ENCODE results near the gene FNDC5.

FNDC5 gene

DNA sequence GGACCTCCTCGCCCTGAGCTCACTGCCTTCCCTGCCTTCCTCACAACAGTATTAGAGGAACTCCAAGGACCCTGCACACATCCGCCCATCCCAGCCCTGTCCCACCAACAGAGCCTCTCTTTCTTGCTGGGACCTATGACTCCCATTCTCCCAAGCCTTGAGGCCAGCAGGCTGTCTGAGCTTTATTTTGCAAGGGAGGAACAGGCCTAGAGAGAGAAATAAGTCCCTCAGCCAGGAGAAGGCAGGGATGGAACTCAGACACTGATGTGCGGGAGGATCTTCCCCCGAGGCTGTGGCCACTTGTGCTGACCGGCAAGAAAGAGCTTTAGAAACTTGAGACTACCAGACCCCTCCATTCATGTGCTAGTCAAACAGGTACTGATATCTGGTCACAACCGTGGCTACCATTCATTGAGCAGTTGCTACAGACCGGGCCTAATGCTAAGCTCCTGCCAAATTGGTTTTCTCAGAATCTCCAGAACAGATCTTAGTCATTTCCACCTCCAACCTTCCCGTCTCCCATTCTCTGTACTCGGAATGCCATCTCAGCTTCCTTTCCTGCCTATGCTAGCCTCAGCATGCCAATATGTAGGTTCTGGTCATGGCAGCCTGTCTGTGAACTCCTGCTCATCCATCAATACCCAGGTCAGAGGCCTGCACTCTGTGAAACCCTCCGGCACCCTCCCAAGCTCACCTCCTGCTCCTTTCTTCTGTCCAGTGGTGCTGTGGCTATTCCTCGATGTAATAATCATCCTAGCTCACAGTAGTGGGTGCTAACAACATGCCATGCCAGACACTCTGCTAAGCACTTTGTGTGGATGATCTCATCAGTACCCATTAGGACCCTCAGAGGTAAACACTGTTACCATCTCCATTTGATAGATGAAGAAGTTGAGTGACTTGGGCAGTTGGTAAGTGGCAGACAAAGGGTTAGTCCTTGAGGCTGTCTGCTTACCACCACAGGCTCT is 26.7 kb upstream of the FNDC5 start:
- DNase-seq = no peak

DNA sequence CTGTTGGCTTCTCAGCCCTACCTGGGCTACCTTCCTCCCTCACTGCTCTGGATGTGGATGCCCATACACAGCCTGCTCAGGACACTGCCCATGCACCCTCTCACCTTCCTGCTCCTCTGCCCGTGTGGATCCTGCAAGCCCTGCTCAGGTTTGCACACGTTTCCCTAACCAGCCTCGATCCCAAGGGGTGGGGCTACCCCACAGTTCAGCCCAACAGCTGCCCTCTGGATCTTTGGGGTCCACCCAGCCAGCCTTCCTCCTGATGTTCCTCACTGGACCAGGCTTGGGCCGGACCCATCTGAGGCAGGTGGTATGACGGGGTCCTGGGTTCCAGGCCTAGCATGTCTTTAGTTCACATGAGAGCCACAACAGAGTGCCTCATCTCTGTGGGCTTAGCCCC is 25.7 kb upstream of the FNDC5 start:
- DNase-seq = no peak

DNA sequence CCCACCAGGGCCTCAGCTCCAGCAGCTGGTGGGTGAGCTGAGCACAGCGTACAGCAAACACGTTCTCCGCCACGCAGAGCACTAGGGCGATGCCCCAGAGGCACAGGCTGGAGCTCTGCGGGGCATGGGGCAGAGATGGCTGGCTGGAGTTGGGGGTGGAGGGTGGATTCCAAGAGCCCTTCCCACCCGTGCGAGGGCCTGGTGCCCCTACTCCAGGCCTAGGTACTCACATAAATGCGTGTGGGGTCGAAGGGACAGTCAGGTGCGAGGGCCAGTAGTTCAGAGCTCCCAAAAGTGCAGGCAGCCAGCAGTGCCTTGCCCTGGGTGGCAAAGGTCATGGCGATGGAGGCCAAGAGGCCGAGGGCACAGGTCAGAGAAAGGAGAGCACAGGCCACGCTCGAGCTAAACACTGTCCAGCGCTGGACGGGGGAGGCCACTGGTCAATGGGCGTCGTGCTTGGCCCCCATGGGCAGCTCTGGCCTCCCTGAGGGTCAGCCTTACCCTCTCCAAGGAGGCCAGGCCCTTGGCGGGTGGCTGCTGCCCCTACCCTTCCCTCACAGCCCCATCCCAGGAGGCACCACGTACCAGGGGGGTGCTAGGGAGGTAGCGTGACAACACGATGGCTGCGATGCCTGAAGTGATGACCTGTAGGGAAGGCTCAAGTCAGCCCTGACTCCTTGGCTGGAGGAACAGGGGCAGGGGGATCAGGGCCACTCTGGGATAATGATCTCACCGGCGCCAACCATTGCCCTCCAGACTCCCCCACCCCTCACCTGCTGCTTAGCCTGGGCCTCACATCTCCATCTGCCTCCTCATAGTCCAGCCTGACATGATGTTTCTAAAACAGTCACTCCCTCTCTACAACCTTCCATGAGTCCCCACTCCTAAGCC is 24.9 kb upstream of the FNDC5 start:
- no peak for DNase-seq

DNA sequence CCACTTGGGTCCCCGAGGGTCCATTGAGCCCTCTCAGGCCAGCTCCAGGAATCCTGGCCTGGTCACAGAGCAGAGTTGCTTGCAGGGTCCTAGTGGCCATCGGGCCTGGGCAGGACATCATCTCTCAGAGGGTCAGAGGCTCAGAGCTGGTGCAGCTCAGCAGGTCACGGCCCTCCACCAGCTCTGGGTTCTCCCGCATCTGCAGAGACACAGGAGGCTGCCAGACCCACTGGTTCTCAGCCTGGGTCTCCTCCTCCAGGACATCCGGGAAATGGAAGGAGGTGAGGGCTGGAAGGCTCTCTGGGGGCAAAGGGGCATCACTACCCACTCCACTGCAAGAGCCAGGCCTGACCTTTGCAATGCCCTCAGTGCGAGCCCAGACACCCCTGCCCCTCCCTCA is 24.0 kb upstream of the FNDC5 start:
- DNase-seq = no peak

DNA sequence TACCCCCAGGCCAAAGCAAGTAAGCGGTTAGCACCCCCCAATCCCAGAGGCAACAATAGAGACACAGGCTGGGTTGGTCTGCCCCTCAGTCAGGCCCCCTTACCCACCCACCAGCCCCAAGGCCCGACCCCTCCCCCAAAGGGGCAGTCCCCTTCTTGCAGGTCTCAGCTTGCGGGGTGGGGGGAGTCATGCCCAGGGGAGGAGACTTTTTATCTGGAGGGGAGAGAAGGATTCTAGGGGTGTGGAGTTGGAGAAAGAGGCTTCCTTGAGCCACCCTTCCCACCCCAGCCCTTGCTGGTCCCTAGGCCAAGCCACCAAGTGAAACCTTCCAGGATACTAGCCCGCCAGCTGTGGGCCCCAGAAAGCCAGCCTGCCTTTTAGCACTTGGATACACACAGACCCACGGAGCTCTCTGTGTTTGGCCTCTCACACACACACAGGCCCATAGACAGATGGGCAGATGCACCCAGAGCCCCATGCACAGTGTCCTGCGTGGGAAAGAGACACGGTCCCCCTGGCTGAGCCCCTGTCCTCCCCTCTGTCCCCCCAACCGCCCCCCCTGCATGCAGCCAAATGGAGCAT is 23.4 kb upstream of the FNDC5 start:
- DNase-seq = no peak

DNA sequence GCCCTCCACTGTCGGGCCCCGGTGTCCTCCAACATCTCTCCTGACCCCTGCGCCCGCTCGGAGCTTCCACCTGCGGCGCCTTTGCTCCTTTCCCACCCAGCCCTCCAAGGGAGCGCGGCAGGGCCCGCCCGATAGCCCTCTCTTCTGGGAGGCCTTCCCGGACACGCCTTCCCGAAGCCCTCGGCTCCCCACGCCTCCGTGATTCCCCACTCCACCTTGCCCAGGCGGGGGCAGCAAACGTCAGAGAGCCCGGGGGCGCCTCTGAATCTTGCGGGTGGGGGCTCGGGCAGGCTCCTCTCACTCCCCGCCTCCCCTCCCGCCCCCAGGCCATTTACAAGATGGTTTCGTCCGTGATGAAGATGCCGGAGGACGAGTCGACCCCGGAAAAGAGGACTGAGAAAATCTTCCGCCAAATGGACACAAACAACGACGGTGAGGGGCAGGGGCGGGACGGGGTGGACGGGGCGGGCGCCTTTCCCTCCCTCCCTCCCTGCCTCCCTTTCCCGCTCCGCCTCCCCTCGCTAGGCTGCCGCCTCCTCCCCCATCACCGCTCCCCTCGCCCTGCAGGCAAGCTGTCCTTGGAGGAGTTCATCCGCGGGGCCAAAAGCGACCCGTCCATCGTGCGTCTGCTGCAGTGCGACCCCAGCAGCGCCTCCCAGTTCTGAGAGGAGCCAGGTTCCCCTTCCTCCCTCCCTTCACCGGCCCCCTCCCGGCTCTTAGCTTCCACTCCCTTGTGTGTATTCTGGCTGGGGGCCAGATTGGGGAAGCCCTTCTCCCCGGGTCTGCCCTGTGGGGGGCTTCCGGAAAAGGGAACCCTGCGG is 22.7 kb upstream of the FNDC5 start:
- DNase-seq = peak; percentile 77

DNA sequence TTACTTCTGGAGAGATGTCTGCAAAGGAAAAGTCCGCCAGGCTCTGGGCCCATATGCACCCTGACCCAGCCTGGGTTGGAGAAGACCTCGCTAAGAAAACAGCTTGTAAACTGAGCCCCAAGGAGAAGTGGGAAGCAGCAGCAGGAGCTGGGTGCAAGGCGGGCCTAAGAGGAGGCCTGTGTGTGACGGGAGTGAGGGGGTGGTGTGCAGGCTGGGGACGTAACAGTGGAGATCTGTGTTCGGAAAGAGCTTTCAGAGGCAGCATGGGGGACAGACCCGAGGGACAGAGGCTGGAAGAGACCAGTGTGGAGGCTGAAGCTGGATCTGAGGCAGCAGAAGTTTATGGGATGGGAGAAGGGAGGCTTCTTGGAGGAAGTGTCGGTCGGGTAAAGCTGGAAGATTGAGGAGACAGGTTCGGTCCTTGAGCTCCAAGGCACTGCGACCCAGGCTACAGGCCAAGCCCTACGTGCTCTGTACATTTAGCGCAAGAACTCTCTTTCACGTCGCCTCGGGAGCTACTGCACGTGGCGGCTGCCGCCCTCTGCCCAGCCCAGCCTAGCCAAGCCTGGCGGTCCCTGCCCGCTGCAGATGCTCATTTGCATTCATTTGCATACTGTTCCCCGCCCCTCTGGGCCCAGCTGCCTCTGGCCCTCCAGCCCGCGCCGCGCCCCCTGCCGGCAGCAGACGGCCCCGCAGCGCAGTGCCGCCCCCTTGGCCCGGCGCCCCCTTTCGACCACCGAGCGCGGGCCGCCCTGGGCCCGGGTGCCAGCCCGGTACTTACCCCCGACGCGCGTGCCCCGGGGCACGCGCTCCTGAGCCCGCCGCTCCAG is 21.9 kb upstream of the FNDC5 start:
- DNase-seq = peak; percentile 85

DNA sequence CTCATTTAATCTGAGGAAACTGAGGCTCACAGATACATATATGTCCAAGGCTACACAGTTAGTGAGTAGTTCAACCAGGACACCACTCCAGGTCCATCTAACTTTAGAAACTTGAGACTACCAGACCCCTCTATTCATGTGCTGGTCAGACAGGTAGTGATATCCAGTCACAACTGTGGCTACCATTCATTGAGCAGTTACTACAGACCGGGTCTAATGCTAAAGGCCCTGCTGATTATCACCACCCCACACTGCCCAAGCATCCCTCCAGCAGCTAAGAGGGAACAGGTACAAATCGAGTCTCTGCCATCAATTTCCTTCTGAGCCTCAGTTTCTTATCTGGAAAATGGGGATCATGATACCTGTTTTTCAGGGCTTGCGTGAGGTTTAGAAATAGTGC is 20.9 kb upstream of the FNDC5 start:
- DNase-seq = no peak

DNA sequence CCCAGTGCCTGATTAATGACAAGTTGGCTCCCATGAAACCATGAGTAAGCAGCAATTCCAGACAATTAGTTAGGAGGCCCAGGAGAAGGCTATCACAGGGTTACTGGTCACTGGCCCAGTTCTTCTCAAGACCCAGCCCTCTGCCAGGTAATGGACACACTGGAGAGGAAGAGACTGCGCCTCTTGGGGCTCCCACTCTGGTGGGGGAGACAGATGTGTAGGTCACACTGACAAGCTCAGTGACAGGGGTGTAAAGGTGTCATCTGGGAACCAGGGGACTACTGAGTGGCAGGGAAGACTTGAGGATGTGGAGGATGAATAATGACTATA is 20.5 kb upstream of the FNDC5 start:
- DNase-seq = no peak

DNA sequence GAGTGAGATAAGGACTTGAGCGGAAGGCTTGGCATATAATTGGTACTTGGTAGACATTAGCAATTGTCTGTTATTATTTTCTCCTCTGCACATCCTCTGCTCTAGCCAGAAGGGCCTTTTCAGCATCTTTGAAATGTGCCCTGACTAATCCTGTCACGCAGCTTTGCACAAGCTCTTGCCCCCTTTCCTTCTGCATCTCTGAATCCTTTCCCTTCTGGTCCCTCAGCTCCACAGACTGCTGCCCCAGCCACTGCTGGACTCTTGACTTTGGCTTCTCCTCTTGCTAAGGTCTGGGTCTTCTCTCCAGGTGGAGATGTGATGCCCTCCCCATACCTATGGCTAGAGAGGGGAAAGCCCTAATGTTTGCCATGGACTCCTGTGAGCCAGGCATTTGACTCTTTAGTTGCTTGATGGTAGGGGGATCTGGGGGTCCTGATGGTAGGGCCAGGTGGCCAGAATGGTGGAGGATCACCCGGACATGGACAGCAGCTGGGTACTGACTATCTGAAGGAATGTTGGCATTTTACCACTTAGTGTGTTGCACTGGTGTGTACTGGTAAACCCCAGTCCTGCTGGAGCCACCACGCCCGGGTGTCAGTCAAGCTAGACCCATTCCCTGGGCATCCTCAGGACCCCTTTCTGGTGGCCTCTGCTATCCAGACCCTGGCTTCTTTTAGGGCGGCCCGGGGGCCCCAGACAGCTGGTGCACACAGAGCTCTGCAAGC is 20.0 kb upstream of the FNDC5 start:
- DNase-seq = no peak

DNA sequence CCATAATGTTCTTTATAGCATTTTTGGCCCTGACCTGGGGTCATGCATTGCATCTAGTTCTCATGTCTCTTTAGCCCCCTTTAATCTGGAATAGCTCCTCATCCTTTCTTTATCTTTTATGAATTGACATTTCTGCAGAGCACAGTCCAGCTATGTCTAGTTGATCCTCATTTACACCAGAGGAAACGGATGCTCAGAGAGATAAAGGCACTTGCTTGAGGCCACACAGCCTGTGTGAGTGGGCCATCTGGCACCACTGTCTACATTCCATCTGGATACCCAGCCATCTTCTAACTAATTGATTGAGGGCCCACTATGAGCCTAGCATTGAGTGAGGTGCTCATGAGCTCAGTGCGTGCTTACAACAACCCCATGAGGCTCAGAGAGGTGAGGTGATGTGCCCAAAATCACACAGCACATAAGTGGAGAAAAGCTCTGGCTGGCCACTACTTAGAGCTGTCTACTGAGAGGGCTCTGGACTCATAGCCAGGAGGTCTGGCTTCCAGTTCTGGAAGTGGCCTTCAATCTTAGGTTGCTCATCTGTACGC is 19.1 kb upstream of the FNDC5 start:
- DNase-seq = no peak

DNA sequence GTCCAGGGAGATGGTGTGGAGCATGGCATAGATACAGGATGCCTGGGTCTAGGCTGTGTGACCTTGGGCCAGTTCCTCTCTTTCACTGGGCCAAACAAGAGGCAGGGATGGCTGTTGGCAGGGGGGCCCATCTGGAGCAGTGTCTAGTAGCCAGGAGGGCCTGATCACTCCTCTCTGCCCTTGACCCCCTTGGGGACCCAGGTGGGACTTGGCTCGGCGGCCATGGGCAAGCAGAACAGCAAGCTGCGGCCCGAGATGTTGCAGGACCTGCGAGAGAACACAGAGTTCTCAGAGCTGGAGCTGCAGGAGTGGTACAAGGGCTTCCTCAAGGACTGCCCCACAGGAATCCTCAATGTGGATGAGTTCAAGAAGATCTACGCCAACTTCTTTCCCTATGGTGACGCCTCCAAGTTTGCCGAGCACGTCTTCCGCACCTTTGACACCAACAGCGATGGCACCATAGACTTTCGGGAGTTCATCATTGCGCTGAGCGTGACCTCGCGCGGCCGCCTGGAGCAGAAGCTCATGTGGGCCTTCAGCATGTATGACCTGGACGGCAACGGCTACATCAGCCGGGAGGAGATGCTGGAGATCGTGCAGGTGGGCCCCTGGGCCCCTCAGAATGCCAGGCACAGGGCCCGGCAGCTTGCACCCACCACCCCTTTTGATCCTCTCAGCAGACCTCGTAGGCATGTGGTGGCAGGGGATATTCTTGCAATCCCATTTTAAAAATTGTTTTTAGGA is 18.1 kb upstream of the FNDC5 start:
- no peak for DNase-seq

DNA sequence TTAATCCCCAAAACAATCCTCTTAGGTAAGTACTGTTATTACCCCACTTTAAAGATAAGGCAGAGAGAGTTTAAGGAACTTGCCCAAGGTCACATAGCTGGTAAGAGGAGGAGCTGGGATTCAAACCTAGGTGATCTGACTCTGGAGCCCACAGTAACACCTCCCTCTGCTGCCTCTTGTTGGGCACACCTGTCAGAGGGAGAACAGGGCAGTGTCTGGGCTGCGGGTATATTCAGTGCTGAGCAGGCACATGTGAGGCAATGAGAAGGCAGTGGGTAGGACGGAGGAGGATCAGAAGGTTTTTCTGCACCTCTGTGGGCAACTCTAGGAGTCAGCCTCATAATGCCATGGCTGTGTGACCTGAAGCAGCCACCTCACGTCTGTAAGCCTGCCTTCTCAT is 17.4 kb upstream of the FNDC5 start:
- no peak for DNase-seq

DNA sequence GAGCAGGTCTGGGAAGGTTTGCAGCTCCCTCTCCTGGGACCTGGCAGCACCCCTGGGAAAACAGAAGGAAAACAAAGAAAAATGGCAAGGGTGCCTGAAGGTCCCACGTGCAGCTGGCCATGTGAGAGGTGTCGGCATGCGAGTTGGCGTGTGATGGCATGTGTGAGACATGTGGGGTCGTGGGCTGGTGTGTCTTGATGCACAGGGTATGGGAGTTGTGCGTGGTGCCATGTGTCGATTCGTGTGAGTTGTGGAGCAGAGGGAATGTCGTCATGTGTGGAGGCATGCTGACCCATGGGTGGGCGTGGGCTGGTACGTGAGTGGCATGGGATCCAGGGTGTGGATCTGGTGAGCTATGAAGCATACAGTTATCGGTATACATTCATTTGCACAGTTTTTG is 16.9 kb upstream of the FNDC5 start:
- DNase-seq = no peak

DNA sequence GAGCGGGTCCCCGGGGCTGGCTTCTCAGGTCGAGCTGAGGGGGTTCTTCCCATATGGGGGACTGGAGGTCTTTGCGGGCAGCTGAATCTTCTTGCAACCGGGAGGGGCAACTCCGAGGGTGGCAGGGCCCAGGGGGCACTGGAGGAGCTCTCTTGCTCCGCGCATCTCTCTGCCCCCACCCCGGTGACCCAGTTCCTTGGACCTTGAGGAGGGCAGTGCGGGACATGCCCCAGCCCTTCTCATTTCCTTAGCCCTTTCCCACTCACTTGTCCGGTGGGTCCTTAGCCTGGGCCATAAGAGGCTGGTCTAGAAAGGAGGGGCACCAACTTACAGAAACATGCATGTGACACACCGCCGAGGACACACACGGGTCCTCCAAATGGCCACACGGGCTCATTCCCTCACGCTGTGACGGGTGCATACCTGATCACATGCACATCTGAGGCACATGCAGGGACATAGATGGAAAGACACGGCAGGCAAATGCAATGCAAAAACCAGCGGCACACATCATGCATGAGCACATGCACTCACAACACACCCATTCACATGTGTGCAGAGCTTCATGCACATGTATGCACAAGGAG is 16.2 kb upstream of the FNDC5 start:
- no peak for DNase-seq

DNA sequence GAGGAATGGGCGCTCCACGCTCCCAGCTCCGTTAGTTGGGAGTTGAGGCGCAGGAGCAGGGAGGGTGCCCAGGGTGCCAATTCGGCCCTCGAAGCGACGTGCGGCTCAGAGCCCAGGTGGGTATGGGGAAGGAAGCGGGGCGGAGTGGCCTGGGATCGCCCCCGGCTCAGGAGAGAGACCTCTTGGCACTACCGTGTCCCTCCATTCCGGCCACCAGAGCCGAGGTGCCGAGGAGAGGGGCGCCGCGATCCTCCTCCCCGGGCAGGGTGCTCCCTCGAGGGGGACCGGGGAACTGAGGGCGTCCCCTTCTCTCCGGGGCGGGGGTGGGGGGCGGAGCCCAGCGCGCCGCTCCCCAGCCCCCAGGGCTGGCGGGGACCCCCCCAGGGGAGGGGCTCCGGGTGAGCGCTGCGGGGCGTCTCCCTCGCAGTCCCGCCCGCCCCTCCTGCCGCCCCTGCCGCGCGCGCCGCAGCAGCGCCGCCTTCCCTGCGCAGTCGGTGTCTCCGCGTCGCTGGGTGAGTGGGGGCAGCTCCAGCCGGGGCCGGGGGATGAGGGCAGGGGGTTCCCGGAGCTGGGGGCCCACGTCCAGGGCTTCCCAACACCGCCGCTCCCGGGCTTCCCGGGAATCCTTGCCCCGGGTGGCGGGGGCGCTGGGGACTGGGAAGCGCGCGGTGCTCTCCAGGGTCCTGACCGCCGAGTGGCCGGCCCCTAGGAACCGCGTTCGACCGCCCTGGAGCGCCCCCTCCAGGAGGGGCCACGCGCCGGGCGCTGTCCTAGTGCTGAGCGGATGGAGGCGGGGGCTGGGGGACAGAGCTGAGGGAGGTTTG is 15.5 kb upstream of the FNDC5 start, which contains the start of gene HPCA:
Gene HPCA (plus strand): TSS at position 488 of the 824 bp plus-strand sequence. CDS start 2,408 bp downstream, outside the sequence.
- DNase-seq = no peak

DNA sequence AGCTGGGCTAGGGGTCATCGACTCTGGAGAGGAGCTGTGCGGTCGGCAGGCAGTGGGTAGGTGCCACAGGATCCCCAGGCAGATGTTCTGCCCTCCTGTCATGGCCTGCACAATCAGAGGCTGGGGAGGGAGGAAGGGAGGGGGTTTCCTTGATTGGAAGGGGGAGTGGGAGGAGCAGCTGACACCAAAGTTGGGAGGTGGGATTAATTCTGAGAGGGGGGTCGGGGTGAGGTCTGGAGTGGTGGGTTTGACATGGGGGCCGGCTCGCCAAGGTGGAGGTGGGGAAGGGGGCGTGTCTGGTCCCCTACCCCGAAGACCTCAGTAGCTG is 14.9 kb upstream of the FNDC5 start:
- DNase-seq = no peak

DNA sequence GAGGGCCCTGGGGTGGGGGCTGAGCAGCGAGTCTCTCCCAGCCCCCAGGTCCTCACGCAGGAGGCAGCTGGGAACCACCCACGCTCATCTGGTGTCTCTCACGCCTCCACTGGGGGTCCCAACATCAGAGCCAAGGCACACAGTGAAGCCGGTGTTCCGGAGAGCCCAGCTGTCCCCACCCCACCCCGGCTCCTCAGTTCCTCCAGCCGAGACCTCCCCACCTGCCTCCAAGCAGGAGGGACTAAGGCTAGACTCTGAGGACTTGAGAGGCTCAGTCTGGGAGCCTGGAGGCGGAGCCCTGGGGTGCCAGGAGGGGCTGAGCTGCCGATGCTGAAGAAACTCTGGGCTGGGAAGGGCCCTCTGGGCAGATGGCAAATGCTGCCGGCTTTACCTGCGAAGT is 14.0 kb upstream of the FNDC5 start:
- DNase-seq = peak; percentile 69

DNA sequence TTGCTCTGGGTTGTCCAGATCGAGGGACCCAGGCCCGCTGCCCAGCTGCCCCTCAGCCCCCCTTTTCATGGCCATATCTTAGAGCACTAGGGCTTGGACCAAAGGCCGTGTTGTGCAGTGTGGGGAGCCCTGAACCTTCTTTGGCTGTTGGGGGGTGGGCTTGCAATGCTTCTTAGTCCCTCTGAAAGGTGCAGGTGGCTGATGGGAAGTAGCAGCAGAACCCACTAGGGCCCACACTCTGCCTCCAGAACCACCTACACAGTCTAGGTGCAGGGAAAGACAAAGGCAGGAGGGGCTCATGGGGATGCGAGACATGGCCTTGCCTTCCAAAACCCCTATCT is 13.3 kb upstream of the FNDC5 start:
- no peak for DNase-seq
